ENCODE measurements around the gene PRRT2. TPM values are rescaled to one million over a fixed set of nuclear protein-coding genes. Genes with fewer than 3 reads are reported as not detected.

The PRRT2 gene
- total and polyA plus RNA-seq, 4 donors, result 24.4 to 244 (median 126) TPM

DNA sequence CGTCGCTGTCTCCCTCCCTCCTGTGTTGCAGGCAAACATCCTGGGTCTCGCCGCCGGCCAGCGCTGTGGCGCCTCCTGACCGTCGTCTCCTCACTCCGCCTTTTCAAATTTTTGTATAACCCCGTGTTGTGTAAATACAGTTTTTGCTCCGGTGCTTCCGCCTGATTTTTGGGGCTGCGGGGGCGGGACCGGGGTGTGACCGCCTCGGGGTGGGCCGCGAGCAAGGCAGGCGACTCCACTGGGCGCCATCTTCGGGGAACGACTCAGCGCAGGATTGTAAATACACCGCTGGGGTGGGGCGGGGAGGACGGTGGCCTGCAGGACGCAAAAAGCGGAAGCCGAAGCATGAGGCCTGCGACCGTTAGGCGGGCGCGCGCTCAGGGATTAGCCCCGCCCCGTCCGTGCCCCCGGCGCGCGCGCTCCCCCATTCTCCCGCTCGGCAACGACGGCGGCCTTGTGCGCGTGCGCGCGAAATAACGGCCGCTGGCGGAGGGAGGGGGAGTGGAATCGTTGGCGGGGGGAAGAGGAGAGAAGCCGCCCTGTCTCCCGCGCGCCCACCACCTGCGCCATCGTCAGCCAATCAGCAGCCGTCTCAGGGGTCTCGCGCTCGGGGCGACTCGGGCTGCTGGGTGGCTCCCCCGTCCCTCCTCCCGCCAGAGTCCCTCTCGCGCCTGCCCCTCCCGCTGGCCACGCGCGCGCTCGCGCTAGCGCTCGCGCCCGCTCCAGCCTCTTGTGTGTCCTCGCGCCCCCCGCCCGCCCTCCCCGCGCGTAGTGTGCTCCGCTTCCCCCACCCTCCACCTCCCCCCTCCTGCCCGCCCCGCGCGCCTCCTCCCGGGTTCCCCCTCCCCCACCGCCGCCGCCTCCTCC, 6.5 kb upstream of the PRRT2 start:
- Histone ChIP-seq H3K27ac (ENCODE audit: low read depth, low read length) (peak overlapping the region; percentile 97), H3K27me3 (ENCODE audit: control insufficient read depth, insufficient read depth, low read length) (no peaks in the 10 kb centered on the region), H3K9me3 (ENCODE audit: control insufficient read depth, insufficient read depth, low read length) (no peaks in the 10 kb centered on the region), H3K4me1 (ENCODE audit: control insufficient read depth, insufficient read depth, low read length) (peaks cover 40% of the 10 kb centered on the region), H3K36me3 (ENCODE audit: control insufficient read depth, insufficient read depth, low read length) (peaks cover 60% of the 10 kb centered on the region), H3K4me3 (ENCODE audit: low read depth, low read length) (peak overlapping the region; percentile 91)
- 0% methylated on average over 82 of the region's 103 CpGs for WGBS (ENCODE audit: insufficient coverage)
- DNase-seq (ENCODE audit: low read depth in 4 of 6, low spot score in 6 of 6), result peak in 5 of 6 donors; percentile 94 to 99 (median 97)

DNA sequence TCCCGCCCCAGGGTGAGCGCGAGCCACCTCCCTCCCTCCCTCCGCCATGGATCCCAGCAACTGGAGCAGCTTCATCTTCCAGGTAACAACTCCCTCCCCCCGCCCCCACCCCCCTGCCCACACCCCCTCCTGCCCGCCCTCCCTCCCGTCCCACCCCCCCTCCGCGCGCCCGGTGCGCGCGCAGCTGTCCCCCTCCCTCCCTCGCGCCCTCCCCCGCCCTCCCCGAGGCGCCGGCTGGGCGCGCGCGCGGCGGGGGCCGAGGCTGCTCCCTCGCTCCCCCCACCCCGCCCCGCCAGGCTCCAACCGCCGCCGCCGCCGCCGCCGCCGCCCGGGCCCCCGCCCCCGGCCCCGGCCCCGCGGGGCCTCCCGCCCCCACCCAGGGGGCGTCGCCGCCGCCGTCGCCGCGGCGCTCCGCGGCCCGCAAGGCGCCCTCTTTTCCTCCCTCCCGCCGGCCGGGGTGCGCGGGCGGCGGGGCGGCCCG, 5.9 kb upstream of the PRRT2 start, which contains the start of gene MAZ:
Gene MAZ (plus strand): TSS at position 431 of the 481 bp plus-strand sequence. CDS start 173 bp downstream, outside the sequence.
- Histone ChIP-seq H3K27me3 (ENCODE audit: control insufficient read depth, insufficient read depth, low read length) (no peaks in the 10 kb centered on the region), H3K4me1 (ENCODE audit: control insufficient read depth, insufficient read depth, low read length) (peaks cover 47% of the 10 kb centered on the region), H3K36me3 (ENCODE audit: control insufficient read depth, insufficient read depth, low read length) (peaks cover 61% of the 10 kb centered on the region), H3K4me3 (ENCODE audit: low read depth, low read length) (peak within 1 kb of the TSS; percentile 91), H3K9me3 (ENCODE audit: control insufficient read depth, insufficient read depth, low read length) (no peaks in the 10 kb centered on the region), H3K27ac (ENCODE audit: low read depth, low read length) (peak within 1 kb of the TSS; percentile 97)
- DNase-seq (ENCODE audit: low read depth in 4 of 6, low spot score in 6 of 6), result no peak
- 2% methylated on average over 26 of the region's 67 CpGs for WGBS (ENCODE audit: insufficient coverage)

DNA sequence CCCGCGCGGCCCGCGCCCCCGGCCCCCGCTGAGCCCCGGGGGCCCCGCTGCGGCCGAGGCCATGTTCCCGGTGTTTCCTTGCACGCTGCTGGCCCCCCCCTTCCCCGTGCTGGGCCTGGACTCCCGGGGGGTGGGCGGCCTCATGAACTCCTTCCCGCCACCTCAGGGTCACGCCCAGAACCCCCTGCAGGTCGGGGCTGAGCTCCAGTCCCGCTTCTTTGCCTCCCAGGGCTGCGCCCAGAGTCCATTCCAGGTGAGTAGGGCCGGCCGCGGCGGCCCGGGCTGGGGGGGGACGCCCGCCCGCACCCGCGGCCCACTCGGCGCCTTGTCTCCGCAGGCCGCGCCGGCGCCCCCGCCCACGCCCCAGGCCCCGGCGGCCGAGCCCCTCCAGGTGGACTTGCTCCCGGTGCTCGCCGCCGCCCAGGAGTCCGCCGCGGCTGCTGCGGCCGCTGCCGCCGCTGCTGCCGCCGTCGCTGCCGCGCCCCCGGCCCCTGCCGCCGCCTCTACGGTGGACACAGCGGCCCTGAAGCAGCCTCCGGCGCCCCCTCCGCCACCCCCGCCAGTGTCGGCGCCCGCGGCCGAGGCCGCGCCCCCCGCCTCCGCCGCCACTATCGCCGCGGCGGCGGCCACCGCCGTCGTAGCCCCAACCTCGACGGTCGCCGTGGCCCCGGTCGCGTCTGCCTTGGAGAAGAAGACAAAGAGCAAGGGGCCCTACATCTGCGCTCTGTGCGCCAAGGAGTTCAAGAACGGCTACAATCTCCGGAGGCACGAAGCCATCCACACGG, 5.2 kb upstream of the PRRT2 start:
- H3K9me3 ChIP-seq (ENCODE audit: control insufficient read depth, insufficient read depth, low read length), result no peaks in the 10 kb centered on the region
- H3K4me3 ChIP-seq (ENCODE audit: low read depth, low read length), result peak overlapping the region; percentile 64
- WGBS (ENCODE audit: insufficient coverage), result under 1% methylated on average over 99 of the region's 99 CpGs
- H3K36me3 ChIP-seq (ENCODE audit: control insufficient read depth, insufficient read depth, low read length), result peaks cover 58% of the 10 kb centered on the region
- H3K27ac ChIP-seq (ENCODE audit: low read depth, low read length), result peak overlapping the region; percentile 88
- DNase-seq (ENCODE audit: low read depth in 4 of 6, low spot score in 6 of 6), result peak in 2 of 6 donors; percentile 66 to 74
- peaks cover 54% of the 10 kb centered on the region for H3K4me1 ChIP-seq (ENCODE audit: control insufficient read depth, insufficient read depth, low read length)
- no peaks in the 10 kb centered on the region for H3K27me3 ChIP-seq (ENCODE audit: control insufficient read depth, insufficient read depth, low read length)

DNA sequence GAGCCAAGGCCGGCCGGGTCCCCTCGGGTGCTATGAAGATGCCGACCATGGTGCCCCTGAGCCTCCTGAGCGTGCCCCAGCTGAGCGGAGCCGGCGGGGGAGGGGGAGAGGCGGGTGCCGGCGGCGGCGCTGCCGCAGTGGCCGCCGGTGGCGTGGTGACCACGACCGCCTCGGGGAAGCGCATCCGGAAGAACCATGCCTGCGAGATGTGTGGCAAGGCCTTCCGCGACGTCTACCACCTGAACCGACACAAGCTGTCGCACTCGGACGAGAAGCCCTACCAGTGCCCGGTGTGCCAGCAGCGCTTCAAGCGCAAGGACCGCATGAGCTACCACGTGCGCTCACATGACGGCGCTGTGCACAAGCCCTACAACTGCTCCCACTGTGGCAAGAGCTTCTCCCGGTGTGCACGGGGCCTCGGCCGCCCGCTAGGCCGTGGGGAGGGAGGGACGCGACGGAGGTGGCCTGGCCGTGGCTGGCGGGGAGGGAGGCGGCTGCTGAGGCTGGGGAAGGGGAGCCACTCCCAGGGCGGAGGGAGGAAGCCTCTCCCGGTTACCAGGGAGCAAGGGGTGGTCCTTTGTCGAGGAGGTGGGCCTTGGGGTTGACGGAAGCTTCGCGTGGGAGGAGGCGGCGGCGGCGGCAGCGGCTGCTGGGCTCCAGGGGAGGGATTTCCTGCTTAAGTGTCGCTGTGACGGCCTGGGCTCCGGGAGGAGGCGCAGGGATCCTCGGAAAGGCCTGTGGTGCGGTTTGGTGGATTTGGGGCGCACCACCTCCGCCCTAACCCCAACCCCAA, 4.4 kb upstream of the PRRT2 start:
- 1% methylated on average over 69 of the region's 69 CpGs for WGBS (ENCODE audit: insufficient coverage)
- Histone ChIP-seq H3K27me3 (ENCODE audit: control insufficient read depth, insufficient read depth, low read length) (no peaks in the 10 kb centered on the region), H3K4me1 (ENCODE audit: control insufficient read depth, insufficient read depth, low read length) (peaks cover 62% of the 10 kb centered on the region), H3K36me3 (ENCODE audit: control insufficient read depth, insufficient read depth, low read length) (peaks cover 52% of the 10 kb centered on the region), H3K9me3 (ENCODE audit: control insufficient read depth, insufficient read depth, low read length) (no peaks in the 10 kb centered on the region), H3K27ac (ENCODE audit: low read depth, low read length) (peak overlapping the region; percentile 88), H3K4me3 (ENCODE audit: low read depth, low read length) (peak overlapping the region; percentile 45)
- peak in 3 of 6 donors; percentile 71 to 95 (median 94) for DNase-seq (ENCODE audit: low read depth in 4 of 6, low spot score in 6 of 6)

DNA sequence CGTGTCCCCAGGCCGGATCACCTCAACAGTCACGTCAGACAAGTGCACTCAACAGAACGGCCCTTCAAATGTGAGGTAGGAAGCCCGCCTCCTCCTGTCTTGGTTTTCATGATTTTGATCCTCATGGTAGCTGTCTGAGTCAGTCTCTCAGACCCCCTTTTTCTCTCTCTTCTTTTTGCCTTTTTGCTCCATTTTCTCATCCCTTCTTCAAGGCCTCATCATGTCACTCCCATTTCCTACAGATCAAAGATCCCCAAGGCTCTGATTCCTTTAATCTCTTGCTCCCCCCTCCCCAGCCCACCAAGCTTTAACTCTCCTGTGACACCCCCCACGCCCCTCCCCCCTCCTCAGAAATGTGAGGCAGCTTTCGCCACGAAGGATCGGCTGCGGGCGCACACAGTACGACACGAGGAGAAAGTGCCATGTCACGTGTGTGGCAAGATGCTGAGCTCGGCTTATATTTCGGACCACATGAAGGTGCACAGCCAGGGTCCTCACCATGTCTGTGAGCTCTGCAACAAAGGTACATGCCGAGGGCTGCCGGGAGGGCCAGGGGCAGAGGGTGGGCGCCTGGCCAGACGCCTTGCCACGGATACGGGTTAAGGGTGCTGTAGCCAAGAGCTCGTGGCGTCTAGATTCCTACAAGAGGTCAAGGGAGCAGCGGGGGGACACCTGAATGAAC, 3.6 kb upstream of the PRRT2 start:
- Histone ChIP-seq H3K9me3 (ENCODE audit: control insufficient read depth, insufficient read depth, low read length) (no peaks in the 10 kb centered on the region), H3K36me3 (ENCODE audit: control insufficient read depth, insufficient read depth, low read length) (peaks cover 52% of the 10 kb centered on the region), H3K4me1 (ENCODE audit: control insufficient read depth, insufficient read depth, low read length) (peaks cover 69% of the 10 kb centered on the region), H3K4me3 (ENCODE audit: low read depth, low read length) (peak overlapping the region; percentile 45), H3K27ac (ENCODE audit: low read depth, low read length) (peak overlapping the region; percentile 88), H3K27me3 (ENCODE audit: control insufficient read depth, insufficient read depth, low read length) (no peaks in the 10 kb centered on the region)
- WGBS (ENCODE audit: insufficient coverage), result 43% methylated on average over 24 of the region's 25 CpGs
- DNase-seq (ENCODE audit: low read depth in 4 of 6, low spot score in 6 of 6), result peak in 1 of 6 donors; percentile 27

DNA sequence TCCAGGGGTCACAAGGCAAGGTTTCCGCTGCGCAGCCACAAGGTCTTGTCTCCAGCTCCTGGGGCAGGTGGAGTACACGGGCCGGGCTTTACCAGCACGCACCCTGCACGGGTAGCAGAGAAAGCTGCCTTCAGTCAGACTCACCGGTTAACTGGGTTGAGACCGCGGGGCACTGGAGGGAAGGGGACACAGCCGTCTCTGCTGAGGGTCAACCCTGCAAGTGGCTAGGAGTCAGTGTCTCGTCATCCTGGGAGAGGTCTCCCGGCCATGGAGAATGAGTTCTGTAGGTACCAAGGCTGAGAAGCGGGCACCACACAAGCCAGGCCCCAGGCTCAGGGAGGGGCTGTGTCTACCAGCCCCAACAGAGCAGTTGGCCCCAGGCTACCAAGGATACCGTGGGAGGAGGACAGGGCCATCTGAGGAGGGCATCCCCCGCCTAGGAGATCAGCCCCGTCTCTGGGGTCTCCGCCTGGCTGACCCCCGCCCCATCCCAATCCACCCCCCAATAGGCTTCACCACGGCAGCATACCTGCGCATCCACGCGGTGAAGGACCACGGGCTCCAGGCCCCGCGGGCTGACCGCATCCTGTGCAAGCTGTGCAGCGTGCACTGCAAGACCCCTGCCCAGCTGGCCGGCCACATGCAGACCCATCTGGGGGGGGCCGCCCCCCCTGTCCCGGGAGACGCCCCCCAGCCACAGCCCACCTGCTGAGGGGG, 2.8 kb upstream of the PRRT2 start:
- Histone ChIP-seq H3K27ac (ENCODE audit: low read depth, low read length) (peak overlapping the region; percentile 88), H3K4me1 (ENCODE audit: control insufficient read depth, insufficient read depth, low read length) (peaks cover 78% of the 10 kb centered on the region), H3K36me3 (ENCODE audit: control insufficient read depth, insufficient read depth, low read length) (peaks cover 57% of the 10 kb centered on the region), H3K27me3 (ENCODE audit: control insufficient read depth, insufficient read depth, low read length) (no peaks in the 10 kb centered on the region), H3K9me3 (ENCODE audit: control insufficient read depth, insufficient read depth, low read length) (no peaks in the 10 kb centered on the region), H3K4me3 (ENCODE audit: low read depth, low read length) (peak overlapping the region; percentile 45)
- DNase-seq (ENCODE audit: low read depth in 4 of 6, low spot score in 6 of 6), result no peak
- whole genome bisulfite sequencing (ENCODE audit: insufficient coverage), result 76% methylated on average over 24 of the region's 31 CpGs

DNA sequence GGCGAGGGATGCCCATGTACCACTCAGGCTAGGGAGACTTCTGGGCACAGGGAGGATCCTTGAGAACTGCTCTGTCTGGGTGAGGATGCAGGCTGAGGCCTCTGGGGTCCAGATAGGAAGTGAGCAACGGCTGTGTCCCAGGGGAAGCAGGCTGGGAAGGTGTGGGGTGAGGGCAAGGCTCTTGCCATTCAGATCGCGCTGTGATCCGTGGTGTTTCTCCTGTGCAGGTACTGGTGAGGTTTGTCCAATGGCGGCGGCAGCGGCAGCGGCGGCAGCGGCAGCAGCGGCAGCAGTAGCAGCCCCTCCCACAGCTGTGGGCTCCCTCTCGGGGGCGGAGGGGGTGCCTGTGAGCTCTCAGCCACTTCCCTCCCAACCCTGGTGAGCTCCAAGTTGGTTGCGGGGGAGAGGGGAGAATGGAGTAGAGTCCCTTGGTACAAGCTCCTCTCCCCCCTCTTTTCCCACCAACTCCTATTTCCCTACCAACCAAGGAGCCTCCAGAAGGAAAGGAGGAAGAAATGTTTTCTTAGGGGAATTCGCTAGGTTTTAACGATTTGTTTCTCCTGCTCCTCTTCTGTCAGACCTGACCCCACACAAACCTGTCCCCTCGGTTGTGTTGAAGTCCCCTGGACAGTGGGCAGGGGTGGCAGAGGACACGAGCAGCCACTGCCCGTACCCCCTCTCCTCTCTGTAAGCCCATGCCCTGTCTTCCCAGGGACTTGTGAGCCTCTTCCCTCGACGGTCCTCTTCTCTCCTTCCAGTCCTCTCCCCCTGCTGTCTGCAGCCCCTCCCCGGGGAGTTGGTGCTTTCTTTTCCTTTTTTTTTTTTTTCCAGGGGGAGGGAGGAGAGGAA, 1.9 kb upstream of the PRRT2 start:
- Histone ChIP-seq H3K27ac (ENCODE audit: low read depth, low read length) (peak overlapping the region; percentile 99), H3K4me1 (ENCODE audit: control insufficient read depth, insufficient read depth, low read length) (peaks cover 79% of the 10 kb centered on the region), H3K9me3 (ENCODE audit: control insufficient read depth, insufficient read depth, low read length) (no peaks in the 10 kb centered on the region), H3K27me3 (ENCODE audit: control insufficient read depth, insufficient read depth, low read length) (no peaks in the 10 kb centered on the region), H3K36me3 (ENCODE audit: control insufficient read depth, insufficient read depth, low read length) (peaks cover 61% of the 10 kb centered on the region), H3K4me3 (ENCODE audit: low read depth, low read length) (no peak overlapping the region)
- peak in 2 of 6 donors; percentile 30 to 43 for DNase-seq (ENCODE audit: low read depth in 4 of 6, low spot score in 6 of 6)
- 48% methylated on average over 6 of the region's 23 CpGs for WGBS (ENCODE audit: insufficient coverage)

DNA sequence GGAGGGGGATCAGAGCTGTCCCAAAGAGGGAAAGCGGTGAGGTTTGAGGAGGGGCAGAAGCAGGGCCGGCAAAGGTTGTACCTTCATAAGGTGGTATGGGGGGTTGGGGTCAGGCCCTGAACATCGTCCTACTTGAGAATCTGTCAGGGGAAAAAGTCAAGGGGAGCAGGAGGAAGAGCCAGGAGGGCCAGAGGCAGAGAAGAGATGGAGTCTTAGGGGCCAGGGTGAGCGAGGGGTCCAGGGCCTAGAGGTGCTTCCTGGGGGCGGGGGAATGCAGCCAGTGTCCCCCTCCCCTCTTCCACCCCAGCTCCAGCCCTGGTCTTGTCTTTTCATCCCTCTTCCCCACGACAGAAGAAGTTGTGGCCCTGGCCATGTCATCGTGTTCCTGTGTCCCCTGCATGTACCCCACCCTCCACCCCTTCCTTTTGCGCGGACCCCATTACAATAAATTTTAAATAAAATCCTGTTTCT, 1.3 kb upstream of the PRRT2 start:
- WGBS (ENCODE audit: insufficient coverage), result 32% methylated on average over 7 of the region's 9 CpGs
- H3K27ac ChIP-seq (ENCODE audit: low read depth, low read length), result peak overlapping the region; percentile 99
- peaks cover 86% of the 10 kb centered on the region for H3K4me1 ChIP-seq (ENCODE audit: control insufficient read depth, insufficient read depth, low read length)
- H3K4me3 ChIP-seq (ENCODE audit: low read depth, low read length), result peak overlapping the region; percentile 88
- no peaks in the 10 kb centered on the region for H3K27me3 ChIP-seq (ENCODE audit: control insufficient read depth, insufficient read depth, low read length)
- H3K9me3 ChIP-seq (ENCODE audit: control insufficient read depth, insufficient read depth, low read length), result no peaks in the 10 kb centered on the region
- DNase-seq (ENCODE audit: low read depth in 4 of 6, low spot score in 6 of 6), result no peak
- H3K36me3 ChIP-seq (ENCODE audit: control insufficient read depth, insufficient read depth, low read length), result peaks cover 64% of the 10 kb centered on the region

All from spinal cord (tissue), 10 donors.